NCI-H2171 treated with DMSO at 0.1 percent for 48 hours (cell line): ENCODE data around the gene P2RY2.

Experiments
- DNase-seq: peaks from one replicate; lab custom pipeline; 2025; lab: John Stamatoyannopoulos, UW

The P2RY2 gene

DNA sequence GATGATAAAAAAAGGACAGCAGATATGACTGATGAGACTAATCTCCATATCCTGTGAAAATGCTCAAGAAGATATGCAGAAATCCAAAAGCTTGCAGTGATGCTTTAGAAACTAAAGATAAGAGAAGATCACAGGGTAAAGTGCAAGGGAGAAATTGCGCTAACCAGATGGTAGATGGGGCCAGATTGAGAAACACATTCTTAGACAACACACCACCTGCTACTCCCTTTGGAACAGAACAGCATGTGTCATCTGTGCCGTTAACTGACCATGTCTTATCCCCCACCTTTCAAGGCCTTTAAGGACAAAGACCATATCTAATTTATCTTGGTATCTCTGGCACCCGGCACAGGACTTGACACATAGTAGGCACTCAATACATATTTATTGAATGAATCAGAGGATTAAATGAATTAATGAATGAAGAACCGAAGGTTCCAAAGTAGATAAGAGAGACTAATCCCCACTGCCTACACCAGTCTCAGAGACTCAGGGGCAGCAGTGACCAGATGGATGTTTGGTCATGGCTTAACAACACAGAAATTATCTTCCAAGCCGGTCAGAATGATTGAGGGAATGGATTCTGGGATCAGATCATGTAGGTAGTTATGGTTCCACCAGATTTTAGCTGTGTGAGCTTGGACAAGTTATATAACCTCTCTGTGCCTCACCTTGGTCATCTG lies 12.3 kb upstream of the P2RY2 start:
- DNase-seq, result peak; percentile 51

DNA sequence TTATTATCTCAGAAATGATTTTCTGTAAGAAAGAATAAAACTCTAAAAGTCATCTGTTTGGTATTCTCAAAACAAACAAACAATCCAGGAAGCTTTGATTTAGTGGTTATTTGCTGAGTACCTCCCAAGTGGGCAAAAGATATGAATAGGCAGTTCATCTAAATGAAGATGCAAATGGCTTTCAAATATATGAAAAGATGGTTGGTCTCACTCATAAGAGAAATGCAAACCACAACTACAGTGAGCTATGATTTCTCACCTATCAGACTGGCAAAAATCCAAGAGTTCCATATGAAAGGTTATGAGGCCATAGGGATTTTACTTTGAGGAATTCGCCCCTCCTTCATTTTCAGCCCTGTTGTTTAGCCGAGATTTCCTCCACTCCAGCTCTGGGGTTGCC lies 11.3 kb upstream of the P2RY2 start:
- DNase-seq, result peak; percentile 52

- no peak for DNase-seq
Observed at GRCh38 chr11:73209892-73210291, 8.2 kb upstream of the P2RY2 start.

DNA sequence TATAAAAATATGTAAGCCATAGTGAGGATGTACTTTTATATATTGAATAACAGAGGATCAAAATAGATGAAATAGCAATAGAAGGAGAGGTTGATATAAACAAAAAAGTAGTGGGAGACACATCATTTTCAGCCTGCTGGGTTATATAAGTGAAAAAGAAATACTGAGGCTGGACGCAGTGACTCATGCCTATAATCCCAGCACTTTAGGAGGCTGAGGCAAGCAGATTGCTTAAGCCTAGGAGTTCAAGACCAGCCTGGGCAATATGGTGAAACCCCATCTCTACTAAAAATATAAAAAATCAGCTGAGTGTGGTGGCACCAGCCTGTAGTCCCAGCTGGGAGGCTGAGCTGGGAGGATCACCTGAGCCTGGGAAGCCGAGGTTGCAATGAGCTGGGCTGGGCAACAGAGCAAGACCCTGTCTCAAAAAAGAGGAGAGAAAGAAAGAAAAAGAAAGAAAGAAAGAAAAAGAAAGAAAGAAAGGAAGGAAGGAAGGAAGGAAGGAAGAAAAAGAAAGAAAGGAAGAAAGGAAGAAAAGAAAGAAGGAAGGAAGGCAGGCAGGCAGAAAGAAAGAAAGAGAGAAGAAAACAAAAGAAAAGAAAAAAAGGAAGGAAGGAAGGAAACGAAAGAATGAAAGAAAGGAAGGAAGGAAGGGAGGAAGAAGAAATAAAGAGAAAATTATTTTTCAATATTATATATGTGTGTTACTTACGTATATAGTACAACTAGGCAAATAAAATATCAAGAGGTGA lies 7.0 kb upstream of the P2RY2 start:
- no peak for DNase-seq

- no peak for DNase-seq
Observed at GRCh38 chr11:73213196-73214143, 4.6 kb upstream of the P2RY2 start.

DNA sequence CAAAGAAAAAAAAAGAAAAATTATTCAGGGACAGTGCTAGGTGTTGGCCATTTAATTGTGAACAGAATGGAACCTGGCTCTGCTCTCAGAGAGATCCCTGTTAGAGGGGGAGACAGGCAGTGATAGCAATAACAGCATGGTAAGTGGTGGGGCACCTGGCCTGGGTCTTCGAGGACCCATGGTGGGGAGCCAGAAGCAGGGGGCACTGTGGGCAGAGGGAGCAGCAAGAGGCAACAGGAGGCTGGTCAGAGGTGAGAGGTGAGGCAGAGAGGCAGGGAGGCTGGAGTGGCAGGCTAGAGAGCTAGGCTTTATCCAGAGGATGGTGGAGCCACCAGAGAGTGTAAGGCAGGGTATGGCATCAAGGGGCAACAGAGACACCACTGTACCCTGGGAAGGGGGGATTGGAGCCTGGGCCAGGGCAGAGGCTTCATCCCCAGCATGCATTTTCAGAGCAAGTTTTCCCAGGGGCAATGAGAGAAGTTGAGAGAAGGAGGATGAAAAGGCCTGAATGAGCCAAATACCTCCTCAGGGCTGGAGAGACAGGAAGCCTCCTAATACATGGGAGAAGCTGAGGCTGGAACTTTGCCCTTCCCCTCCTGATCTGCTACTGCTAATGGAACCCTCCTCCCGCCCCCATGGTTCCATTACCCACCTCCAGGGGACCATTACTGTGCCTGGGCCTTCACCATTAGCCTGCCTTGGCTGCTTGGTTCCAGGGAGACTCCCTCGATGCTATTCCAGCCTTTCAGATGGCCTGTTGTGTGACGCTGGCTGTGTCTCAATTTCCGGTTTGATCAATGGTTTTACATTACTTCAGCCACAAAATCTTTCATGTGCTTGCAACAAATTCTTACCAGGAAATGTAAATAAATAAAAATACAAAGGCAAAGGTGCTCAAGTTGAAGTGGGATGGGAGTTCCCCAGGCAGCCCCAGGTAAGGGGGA lies 2.6 kb upstream of the P2RY2 start:
- DNase-seq, result no peak

DNA sequence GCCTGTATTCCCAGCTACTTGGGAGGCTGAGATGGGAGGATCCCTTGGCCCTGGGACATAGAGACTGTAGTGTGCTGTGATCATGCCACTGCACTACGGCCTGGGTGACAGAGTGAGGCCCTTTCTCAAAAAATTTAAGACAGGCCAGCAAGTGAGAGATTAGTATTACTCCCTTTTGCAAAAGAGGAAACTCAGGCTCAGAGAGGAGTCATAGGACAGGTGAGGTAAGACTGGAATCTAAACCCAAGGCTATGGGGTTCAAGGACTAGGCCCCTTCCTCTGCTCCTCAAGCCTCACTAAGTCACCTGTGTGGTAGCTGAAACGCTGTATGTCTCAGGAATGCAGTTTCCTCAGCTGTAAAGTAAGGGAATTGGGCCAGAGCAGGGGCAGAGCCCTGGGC lies 1.6 kb upstream of the P2RY2 start:
- DNase-seq, result no peak

DNA sequence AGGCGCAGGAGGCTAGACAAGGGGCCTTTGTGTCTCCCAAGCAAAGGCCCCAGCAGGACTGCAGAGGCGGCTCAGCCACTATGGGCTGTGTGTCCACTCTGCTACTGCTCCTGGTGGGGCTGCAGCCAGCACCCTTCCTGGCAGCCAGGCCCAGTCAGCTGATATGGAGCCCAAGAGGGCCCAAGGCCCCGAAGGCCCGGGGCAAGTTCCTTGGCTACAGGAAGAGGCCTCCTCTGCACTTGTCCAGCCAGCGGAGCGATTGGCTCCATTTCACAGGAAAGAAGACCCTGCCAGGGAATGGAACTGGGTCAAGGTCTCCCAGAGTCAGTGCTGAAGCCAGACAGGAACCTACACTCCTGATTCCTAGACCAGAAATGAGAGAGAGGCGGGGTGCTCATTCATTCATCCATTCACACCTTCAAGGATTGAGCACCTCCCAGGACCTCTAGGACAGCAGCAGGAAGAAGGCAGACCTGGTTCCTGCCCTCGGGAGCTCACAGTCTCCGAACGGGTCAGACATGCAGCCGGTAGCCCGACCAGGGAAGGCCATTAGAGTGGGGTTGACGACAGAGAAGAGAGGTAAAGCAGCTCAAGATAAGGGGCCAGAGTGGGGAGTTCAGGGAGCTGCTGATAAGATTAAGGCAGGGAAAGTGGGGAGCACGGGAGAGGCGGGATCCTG lies 811 bp upstream of the P2RY2 start:
- DNase-seq, result no peak

DNA sequence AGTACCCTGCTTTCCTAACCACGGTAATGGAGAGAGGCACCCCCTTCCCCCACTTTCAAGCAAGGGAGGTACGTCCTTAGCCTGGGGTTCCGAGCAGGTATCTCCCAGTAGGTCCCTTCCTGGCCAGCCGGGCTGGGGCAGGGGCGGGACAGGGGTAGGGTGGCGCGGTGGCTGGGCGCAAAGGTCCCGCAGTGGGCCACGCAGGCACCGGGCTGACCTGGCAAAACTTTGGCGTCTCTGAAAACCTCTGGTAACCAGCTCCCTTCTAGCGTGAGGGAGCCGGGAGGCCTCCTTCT lies 323 bp upstream of the P2RY2 start:
- DNase-seq, result no peak

GRCh38 chr11:73218830-73219215 lies 742 bp downstream of the P2RY2 start:
- DNase-seq, result no peak

- no peak for DNase-seq
Observed at GRCh38 chr11:73219396-73220285, 1.6 kb downstream of the P2RY2 start.

DNA sequence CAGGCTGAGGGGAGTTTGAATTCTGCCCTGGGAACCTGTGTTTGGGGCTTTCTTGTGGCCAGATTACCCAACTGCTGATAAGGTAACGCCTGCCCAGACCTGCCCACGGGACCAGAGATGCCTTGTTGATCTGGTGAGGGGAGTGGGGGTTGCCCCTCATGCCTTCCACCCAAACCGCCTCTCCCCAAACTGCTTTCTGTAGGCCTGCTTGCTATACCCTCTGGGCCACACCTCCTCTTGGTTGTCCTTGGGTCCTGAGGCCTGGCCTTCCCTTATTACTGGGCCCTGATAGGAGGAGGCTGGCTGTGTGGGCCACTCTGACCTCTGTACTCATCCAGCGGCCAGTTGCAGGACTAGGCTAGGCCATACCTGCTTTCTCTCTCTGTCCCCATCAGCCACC lies 3.4 kb downstream of the P2RY2 start:
- DNase-seq, result no peak

DNA sequence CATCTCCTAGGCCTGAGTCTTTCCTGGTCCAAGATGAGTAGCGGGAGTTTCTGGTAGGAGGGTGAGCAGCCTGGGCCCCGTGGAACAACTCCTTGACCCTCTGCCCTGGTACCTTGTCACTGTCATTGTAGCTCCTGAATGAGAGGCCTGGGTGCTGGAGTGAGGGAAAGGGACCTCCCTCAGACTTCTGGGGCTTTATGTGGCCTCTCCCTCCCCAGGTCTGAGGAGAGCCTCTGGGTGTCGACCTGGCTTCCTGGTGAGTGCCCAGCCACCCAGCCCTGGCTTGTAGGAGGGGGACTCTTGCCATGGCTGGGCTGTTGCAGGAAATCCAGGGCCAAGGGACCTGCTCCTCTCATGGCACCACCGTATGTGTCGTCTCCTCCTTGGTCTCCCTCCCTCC lies 3.9 kb downstream of the P2RY2 start:
- no peak for DNase-seq

DNA sequence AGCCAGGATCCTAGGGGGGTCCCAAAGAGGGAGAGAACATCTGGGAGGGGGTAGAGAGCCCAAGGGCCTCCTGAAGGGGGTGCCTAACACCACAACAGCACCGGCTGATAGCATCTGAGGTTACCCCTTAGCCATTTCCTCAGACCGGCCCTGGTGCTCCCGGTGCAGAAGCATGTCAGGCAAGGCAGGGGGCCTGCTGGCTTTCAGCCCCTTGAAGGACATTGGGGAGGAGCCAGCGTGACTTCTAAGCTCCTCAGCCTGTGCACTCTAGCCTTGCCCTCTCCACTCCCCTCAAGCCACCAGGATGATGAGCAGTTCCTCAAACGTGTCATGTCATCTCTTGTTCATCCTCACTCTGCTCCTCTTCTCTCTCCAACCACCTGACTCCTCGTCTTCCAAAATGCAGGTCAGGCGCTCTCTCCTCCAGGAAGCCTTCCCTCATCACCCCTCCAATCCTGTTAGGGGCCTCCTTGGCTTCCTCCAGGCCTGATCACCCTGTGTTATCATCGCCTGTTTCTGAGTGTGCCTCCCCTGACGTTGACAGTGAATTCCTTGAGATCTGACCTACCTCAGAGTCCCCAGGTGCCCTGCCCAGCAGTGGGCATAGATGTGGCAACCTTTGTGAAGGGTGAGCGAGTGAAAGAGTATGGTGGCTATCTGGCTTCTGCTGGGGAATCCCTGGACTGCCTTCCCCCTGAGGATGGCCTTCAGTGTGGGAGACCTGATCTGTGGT lies 6.1 kb downstream of the P2RY2 start:
- no peak for DNase-seq

DNA sequence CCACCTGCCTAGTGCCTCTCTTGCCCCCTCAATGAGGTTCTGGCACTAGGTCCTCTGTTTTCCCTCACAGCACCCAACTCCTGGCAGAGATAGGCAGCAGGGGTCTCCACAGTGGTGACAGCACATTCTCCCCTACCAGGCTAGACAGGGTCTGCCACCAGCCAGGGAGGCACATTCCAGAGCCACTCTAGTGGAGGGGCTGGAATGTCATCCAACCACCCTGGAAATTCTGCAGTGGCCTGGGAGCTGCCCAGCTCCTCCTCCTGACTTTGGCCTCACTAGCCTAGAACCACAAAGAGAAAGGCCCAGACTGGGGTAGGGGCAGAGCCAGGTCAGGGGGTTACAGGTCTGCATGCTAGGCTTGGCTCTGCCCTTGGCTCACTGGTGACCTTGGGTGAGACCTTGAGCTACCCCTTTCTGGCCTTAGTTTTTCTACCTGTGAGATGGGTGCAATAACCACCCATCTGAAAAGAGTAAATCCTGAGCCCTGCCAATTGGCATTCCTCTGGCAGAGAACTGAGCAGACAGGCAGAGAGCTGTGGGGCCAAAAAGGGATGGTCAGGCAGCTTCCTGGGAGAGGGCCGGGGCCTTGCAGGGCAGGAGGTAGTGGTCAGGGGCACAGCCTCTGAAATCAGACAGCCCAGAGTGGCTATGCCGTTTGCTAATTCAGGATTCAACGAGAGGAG lies 7.1 kb downstream of the P2RY2 start:
- DNase-seq, result no peak

GRCh38 chr11:73225851-73226250 lies 7.8 kb downstream of the P2RY2 start:
- DNase-seq, result no peak

- DNase-seq, result no peak
Observed at GRCh38 chr11:73226297-73227006, 8.4 kb downstream of the P2RY2 start.

GRCh38 chr11:73227571-73228211 lies 9.6 kb downstream of the P2RY2 start:
- DNase-seq, result no peak
